NB4 (cell line): ENCODE data around the gene FNTB.

Source experiments
- DNase-seq: peaks from one replicate; pipeline ENCODE4 v3.0.0; 2010; ENCODE audit warnings: low read depth
- H3K4me3 ChIP-seq: one replicate; pipeline ENCODE4 v1.5.1; 2011; ENCODE audit warnings: mild to moderate bottlenecking, low read depth, low read length, moderate library complexity
- MYC ChIP-seq: IDR thresholded peaks from 2 replicates; pipeline ENCODE4 v1.6.1; 2011; ENCODE audit warnings: low read depth, low read length
- POLR2A ChIP-seq: IDR thresholded peaks from 2 replicates; pipeline ENCODE4 v1.6.1; 2011; ENCODE audit warnings: mild to moderate bottlenecking; ENCODE audit not compliant: insufficient read length; ENCODE audit errors: extremely low read depth
- TF ChIP-seq, protein P1 (sequence below): IDR thresholded peaks from 2 replicates; pipeline ENCODE4 v1.6.1; 2011; ENCODE audit warnings: low read depth, low read length
- TF ChIP-seq, protein P2 (sequence below): IDR thresholded peaks from one replicate; pipeline ENCODE4 v1.5.1; 2012; ENCODE audit warnings: low read depth, low read length

FNTB gene

DNA sequence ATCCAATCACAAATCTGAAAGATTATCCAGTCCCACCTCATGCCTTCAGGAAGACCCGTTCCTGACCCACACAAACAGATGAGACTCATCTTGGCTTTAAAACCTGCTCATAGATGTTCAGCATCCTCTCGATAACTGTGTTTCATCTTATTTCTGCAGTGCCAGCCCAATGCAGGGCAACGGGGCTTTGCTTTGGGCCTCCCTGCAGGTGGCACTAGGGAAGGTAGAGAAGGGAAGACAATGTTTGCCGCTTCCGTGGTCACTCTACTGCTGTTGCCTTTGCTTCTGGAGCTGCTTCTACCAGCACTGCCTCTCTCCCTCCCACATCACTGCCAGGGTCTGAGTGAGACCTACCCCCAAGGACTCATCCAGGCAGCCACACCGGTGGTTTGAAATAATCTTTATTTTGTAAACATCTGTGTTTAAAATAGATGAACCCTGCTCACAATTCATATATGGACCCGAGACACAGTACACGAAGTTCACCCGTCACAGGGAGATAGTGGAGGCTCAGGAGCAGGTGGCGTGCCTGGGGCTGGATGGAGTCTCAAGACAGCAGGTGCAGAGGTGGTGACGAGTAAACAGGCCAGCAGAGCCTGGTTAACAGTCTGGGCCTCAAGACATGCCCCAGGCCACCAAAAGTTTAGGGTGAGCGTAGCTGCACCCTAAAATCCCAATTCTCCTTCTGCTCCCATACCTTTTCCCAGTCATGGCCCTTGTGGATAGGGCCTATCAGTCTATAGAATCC lies 41.1 kb upstream of the FNTB start:
- no peak for DNase-seq
- no peak overlapping the region for H3K4me3 ChIP-seq
- TF ChIP-seq MYC: no peak
- TF ChIP-seq POLR2A: no peak
- TF ChIP-seq, protein P1, sequence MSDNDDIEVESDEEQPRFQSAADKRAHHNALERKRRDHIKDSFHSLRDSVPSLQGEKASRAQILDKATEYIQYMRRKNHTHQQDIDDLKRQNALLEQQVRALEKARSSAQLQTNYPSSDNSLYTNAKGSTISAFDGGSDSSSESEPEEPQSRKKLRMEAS: no peak
- TF ChIP-seq, protein P2, sequence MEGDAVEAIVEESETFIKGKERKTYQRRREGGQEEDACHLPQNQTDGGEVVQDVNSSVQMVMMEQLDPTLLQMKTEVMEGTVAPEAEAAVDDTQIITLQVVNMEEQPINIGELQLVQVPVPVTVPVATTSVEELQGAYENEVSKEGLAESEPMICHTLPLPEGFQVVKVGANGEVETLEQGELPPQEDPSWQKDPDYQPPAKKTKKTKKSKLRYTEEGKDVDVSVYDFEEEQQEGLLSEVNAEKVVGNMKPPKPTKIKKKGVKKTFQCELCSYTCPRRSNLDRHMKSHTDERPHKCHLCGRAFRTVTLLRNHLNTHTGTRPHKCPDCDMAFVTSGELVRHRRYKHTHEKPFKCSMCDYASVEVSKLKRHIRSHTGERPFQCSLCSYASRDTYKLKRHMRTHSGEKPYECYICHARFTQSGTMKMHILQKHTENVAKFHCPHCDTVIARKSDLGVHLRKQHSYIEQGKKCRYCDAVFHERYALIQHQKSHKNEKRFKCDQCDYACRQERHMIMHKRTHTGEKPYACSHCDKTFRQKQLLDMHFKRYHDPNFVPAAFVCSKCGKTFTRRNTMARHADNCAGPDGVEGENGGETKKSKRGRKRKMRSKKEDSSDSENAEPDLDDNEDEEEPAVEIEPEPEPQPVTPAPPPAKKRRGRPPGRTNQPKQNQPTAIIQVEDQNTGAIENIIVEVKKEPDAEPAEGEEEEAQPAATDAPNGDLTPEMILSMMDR: no peak

DNA sequence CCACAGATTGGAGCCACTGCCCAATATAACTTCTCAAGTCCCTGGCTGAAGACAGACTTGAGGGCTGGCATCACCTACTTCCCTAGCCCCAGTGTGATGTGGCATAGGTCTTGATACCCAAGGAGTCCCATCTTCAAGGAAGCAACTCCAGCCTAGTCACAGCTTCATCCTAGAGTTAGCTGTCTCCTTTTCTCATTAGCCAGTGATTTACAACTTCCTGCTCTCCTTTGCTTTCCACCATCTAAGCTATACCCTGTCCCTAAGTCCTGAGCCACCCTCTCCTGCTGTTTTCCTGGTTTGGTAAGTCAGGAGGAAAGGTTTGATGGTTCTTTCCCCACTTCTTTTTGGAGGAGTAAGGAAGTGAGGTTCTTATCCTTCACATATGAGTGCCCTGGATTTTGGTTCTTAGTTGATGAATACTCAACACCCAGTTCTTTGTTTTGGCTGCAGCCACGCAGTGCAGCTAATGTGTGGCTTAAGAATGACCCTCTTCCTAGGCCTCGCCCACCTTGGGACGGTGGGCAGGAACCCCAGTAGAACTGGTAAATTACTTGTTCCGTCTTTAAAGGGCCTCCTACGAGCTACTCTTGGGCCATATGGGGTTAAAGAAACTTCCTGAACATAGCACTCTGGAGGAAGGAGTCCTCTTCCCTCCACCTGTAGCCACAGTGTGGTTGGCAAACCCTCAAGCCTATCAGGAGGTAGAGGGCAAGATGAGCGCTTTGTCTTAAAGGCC lies 40.2 kb upstream of the FNTB start:
- DNase-seq: no peak
- H3K4me3 ChIP-seq: no peak overlapping the region
- TF ChIP-seq POLR2A (no peak), MYC (no peak)
- TF ChIP-seq, protein P2: no peak

DNA sequence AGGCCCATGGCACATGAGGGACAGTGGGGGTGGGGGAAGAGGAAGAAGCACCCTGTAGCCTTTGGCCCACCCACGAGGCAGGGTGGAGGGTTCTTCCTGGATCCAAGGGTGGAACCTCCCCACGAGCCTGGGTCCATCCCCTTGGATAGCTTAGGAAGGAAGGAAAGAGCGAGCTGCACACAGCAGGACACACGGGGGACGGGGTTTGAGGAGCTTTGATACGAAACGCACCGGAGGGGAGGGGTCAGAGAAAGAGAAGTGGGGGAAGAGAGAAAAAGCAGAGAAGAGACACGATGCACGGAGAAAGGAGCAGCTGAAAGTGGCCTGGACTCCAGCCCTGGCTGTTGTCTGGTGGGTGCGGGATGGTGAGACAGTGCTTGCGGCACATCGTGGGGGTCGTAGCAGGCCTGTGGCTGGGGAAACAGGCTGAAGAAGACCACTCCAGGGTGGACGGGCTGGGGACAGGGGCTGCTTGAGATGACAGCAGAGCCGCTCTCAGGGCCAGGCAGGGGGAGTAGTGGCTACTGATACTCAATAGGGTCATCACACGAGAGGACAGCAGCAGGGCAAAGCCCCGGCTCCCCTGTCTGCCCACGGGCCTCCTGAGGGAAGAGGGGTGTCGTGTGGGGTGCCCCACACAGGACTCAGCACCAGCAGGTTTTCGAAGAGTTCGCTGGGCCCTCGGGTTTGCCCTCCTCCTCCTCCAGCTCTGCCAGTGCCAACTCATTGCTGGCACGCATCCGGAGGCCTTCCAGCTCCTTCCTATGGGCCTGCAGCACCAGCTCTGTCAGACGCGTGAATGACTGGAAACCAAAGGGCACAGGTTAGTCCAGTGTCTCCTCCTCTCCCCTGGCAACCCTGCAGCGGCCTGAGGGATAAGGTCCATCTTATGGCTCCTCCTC lies 38.7 kb upstream of the FNTB start:
- no peak overlapping the region for H3K4me3 ChIP-seq
- no peak for TF ChIP-seq POLR2A
- no peak for TF ChIP-seq MYC
- TF ChIP-seq, protein P2: no peak
- TF ChIP-seq, protein P1: no peak
- DNase-seq: no peak

DNA sequence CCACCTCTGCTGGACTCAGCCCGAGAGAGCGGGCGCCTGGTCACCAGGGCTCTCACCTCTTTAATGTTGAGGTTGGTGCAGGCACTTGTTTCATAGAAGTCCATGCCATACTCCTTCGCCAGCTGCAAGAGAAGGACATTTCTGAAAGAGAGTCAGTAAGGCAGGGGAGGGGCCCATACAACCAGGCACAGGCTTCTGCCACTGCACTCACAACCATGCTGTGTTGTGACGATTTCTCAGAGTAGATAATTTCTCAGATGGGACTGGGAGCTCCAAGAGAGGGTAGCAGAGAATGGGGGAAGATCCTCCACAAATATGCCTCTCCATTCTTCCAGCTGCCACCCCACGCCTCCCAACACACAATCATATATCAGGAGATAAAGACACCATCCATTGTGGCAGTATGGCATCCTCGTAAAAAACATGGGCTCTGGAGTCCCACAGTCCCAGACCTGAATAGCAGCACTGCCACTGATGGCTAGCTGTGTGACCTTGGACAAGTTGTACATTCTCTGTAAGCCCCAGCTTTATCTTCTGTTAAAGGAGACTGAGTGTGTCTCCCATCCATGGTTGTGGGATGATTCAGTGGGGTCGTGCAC lies 38.0 kb upstream of the FNTB start:
- TF ChIP-seq MYC: no peak
- TF ChIP-seq, protein P1: no peak
- TF ChIP-seq, protein P2: no peak
- no peak for TF ChIP-seq POLR2A
- no peak overlapping the region for H3K4me3 ChIP-seq
- no peak for DNase-seq

DNA sequence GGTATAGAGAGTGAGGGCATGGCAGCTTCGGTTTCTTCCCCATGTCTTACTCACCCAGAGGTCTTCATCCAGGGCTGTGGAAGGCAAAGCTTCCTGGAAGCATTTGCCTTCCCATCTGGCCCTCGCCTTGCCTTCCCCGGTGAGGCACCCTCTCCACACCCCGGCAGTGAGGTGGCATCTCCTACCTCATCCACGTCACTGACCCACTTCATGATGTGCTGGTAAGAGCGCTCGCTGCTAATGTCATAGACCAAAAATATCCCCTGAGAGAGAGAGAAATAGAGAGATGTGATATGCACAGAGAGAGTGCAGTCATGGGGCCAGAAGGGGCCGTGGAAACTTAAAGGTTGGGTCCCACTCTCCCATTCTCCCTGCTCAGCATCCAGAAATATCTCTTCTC lies 35.8 kb upstream of the FNTB start:
- H3K4me3 ChIP-seq: no peak overlapping the region
- TF ChIP-seq, protein P2: no peak
- no peak for TF ChIP-seq MYC
- TF ChIP-seq, protein P1: no peak
- TF ChIP-seq POLR2A: no peak
- no peak for DNase-seq
